ENCODE results near the gene RXFP4. TPM values are rescaled to one million over a fixed set of nuclear protein-coding genes. Genes with fewer than 3 reads are reported as not detected.
"Not testable (repeated sequence)": the region's sequence is repeated elsewhere in the genome, so short reads cannot be mapped to it uniquely, and the experiment has no call there.

Gene RXFP4, protein sequence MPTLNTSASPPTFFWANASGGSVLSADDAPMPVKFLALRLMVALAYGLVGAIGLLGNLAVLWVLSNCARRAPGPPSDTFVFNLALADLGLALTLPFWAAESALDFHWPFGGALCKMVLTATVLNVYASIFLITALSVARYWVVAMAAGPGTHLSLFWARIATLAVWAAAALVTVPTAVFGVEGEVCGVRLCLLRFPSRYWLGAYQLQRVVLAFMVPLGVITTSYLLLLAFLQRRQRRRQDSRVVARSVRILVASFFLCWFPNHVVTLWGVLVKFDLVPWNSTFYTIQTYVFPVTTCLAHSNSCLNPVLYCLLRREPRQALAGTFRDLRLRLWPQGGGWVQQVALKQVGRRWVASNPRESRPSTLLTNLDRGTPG
- not detected for total RNA-seq

DNA sequence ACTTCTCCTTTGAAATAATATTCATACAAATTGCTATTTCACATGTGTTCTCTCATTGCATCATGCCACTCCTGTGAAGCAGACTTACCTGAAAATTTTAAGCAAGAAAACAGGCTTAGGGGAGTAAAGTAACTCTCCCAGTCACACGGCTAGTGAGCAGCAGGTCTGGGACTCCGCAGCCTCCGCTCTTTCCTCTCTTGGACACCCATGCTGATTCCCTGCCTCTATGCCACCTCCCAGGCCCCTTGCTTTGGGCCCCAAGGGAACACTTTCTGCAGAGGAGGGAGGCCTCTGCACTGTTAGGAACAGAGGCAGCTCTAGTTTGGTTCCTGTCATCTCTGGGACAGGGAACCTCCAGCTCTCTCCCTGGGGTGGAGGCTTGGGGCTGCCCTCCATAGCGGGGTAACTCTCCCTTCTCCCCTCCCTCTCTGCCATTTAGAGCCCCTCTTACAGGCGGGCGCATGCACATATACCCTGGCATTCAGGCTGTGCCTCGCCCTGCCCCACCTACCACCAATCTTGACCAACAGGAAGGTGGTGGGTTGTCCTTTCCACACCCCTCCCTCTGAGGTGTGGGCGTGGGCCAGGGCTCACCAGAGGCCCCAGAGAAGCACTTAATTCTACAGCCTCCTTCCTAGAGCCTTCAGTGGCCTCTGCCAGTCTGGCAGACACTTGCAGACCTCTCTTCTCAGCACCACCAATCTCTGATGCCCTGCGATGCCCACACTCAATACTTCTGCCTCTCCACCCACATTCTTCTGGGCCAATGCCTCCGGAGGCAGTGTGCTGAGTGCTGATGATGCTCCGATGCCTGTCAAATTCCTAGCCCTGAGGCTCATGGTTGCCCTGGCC, at the start of gene RXFP4:
Gene RXFP4 (plus strand): TSS at position 646 of the 852 bp plus-strand sequence. CDS start 72 bp downstream, at position 718.
- H3K4me3 Mint-ChIP-seq, result peak within 1 kb of the TSS; percentile 22 to 48
- DNase-seq (peak in 1 of 2 donors; percentile 33), ATAC-seq (replicated peaks in 1 of 2) (peak; percentile 2 to 8)
- H3K27me3 Mint-ChIP-seq (ENCODE audit: low read depth), result no peaks in the 10 kb centered on the region
- peaks cover 73% of the 10 kb centered on the region for H3K4me1 Mint-ChIP-seq (ENCODE audit: low read depth)
- peaks cover under 1 to 1% of the 10 kb centered on the region in 2 donors for H3K36me3 Mint-ChIP-seq (ENCODE audit: insufficient read depth in 2 of 2)
- peak within 1 kb of the TSS; percentile 64 for H3K27ac Mint-ChIP-seq
- H3K9me3 Mint-ChIP-seq, result no peaks in the 10 kb centered on the region

DNA sequence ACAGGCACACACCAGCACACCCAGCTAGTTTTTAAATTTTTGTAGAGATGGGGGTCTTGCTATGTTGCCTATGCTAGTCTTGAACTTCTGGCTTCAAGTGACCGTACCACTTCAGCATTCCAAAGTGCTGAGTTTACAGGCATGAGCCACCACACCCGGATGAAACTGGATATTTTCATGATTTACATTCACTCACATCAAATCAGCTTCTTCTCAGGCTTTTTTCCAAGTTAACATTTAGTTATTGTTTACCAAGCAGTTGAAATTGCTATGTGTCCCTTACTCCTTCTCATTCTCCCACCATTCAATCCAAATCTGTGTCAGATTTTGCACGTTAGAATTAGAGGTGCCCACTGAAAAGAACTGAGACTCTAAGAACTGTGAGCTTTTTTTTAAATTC, 48.6 kb upstream of the RXFP4 start:
- Mint-ChIP-seq H3K36me3 (ENCODE audit: insufficient read depth in 2 of 2) (peaks cover under 1 to 3% of the 10 kb centered on the region in 2 donors), H3K9me3 (no peaks in the 10 kb centered on the region), H3K4me3 (peak overlapping the region in 1 of 2 donors; percentile 15)

DNA sequence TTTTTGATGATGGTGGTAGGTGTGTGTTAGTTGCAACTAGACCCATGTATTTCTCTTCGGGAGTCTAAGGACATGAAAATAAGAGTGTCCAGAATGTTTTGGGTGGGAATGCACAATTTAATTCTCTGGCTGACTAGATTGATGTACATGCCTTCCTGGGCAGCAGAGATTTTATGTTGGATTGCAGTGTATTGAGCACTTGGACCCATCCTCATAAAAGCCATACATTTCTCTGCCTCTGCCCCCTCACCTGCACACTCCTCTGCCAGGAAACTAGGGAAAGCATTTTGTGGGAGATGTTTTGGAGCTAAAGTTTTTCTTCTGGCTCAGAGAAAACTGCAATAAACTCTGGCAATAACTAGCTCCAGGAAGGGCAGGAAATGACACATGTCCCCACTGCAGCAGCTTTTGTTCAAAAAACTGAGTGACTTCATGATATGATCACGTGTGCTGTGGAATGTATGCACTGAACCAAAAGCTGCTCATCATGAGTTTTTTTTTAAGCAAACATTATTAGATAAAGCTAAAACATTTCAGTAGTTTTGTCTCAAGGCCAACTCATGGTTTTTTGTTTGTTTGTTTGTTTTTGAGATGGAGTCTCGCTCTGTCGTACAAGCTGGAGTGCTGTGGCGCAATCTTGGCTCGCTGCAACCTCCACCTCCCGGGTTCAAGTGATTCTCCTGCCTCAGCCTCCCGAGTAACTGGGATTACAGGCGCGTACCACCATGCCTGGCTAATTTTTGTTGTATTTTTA, 47.9 kb upstream of the RXFP4 start:
- Mint-ChIP-seq H3K27me3 (ENCODE audit: low read depth) (no peaks in the 10 kb centered on the region), H3K4me3 (peak overlapping the region; percentile 4 to 15), H3K36me3 (ENCODE audit: insufficient read depth in 2 of 2) (peaks cover 2 to 4% of the 10 kb centered on the region in 2 donors), H3K27ac (peak overlapping the region; percentile 62), H3K4me1 (ENCODE audit: low read depth) (peaks cover 20% of the 10 kb centered on the region), H3K9me3 (no peaks in the 10 kb centered on the region)
- DNase-seq (peak in 1 of 2 donors; percentile 12), ATAC-seq (replicated peaks in 1 of 2) (peak; percentile 80 to 90)

More for the DNA sequence above, 48.6 kb upstream of the RXFP4 start:
- Mint-ChIP-seq H3K27ac (peak overlapping the region; percentile 62), H3K4me1 (ENCODE audit: low read depth) (peaks cover 16% of the 10 kb centered on the region), H3K27me3 (ENCODE audit: low read depth) (no peaks in the 10 kb centered on the region)
- no peak for ATAC-seq (replicated peaks in 1 of 2)
- DNase-seq, result no peak

DNA sequence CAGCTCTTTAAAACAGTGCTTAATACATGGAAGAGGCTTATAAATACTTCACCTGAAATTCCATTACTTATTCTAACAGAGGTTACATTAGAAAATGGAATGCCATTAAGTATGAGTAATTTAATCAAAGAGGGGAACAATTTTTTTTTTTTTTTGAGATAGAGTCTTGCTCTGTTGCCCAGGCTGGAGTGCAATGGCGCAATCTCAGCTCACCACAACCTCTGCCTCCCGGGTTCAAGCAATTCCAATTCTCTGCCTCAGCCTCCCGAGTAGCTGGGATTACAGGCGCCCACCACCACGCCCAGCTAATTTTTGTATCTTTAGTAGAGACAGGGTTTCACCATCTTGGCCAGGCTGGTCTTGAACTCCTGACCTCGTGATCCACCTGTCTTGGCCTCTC, 45.8 kb upstream of the RXFP4 start:
- Mint-ChIP-seq H3K36me3 (ENCODE audit: insufficient read depth in 2 of 2) (peaks cover 4 to 15% of the 10 kb centered on the region in 2 donors), H3K4me1 (ENCODE audit: low read depth) (peaks cover 20% of the 10 kb centered on the region)
- DNase-seq; H3K27ac Mint-ChIP-seq; H3K27me3 Mint-ChIP-seq (ENCODE audit: low read depth); H3K4me3 Mint-ChIP-seq; ATAC-seq (replicated peaks in 1 of 2); H3K9me3 Mint-ChIP-seq: not testable (repeated sequence)

DNA sequence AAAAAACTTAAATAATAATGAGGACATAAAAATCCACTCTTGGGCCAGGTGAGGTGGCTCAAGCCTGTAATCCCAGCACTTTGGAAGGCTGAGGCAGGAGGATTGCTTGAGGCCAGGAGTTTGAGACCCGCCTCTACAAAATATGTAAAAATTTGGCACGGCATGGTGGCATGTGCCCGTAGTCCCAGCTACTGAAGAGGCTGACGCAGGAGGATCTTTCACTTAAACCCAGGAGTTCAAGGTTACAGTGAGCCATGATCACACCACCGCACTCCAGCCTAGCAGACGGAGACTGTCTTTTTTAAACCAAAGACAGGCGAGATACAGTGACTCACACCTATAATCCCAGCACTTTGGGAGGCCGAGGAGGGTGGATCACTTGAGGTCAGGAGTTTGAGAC, 45.0 kb upstream of the RXFP4 start:
- not testable (repeated sequence) for ATAC-seq (replicated peaks in 1 of 2); H3K9me3 Mint-ChIP-seq; H3K27ac Mint-ChIP-seq; H3K27me3 Mint-ChIP-seq (ENCODE audit: low read depth); DNase-seq; H3K4me3 Mint-ChIP-seq
- H3K4me1 Mint-ChIP-seq (ENCODE audit: low read depth), result peaks cover 20% of the 10 kb centered on the region
- peaks cover 4 to 17% of the 10 kb centered on the region in 2 donors for H3K36me3 Mint-ChIP-seq (ENCODE audit: insufficient read depth in 2 of 2)

DNA sequence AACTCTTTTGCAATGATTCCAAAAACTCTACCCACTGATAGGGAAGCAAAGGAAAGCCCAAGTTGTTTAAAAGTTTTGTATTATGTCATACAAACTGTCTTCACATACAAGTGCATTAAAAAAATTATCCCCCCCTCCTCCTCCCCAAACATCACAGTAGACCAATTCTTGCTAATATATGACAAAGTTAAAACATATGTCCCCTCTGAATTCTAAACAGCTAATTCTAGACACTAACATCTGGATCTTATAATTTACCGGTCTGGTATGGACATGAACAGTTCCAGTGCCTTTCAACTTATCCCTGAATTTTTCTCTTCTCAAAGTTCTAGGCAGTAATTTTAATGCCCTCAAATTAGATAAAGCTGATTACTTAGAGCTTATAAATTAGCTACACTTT, 43.7 kb upstream of the RXFP4 start:
- Mint-ChIP-seq H3K4me1 (ENCODE audit: low read depth) (peaks cover 20% of the 10 kb centered on the region), H3K36me3 (ENCODE audit: insufficient read depth in 2 of 2) (peaks cover 4 to 19% of the 10 kb centered on the region in 2 donors), H3K9me3 (no peaks in the 10 kb centered on the region), H3K27me3 (ENCODE audit: low read depth) (no peaks in the 10 kb centered on the region), H3K4me3 (no peak overlapping the region), H3K27ac (no peak overlapping the region)
- DNase-seq, result no peak
- ATAC-seq (replicated peaks in 1 of 2), result no peak

DNA sequence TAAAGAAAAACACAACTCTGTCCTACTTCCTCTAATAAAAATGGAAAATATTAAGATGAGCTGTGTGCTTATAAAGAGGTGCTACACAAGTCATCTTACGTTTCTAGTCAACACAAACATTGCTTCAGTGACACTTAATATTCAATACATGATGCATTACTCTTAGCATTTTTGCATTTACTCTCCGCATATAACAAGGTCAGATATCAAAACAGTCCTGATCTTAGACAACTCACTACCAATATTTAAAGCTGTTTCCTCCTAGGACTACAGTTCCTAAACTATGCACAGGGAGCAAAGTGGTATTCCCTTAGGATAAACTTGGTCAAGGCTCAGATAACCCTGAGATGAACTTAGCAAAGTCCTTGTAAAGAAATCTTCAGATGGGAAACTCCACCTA, 42.5 kb upstream of the RXFP4 start:
- no peak for ATAC-seq (replicated peaks in 1 of 2)
- no peak for DNase-seq
- Mint-ChIP-seq H3K4me1 (ENCODE audit: low read depth) (peaks cover 10% of the 10 kb centered on the region), H3K27me3 (ENCODE audit: low read depth) (no peaks in the 10 kb centered on the region), H3K36me3 (ENCODE audit: insufficient read depth in 2 of 2) (peaks cover 4 to 19% of the 10 kb centered on the region in 2 donors), H3K9me3 (no peaks in the 10 kb centered on the region), H3K27ac (peak overlapping the region; percentile 55), H3K4me3 (no peak overlapping the region)

DNA sequence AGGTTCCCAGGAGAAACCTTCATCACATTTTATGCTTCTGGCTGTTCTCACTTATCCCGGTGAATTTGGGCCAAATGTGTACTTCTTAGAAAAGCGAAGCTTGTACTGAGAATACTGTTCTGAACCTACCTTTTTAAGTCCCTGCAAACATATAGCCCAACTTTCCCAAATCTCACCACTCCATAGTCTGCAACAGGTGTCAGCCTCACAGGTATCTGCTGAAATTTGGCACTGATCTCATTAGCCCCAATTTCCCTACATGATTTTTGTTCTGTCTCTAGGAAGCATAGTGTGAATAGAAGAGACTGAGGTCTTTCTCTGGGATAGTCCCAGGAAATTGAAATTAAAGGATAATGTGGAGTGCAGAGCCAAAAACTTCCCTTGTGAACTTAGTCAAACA, 41.8 kb upstream of the RXFP4 start:
- Mint-ChIP-seq H3K27me3 (ENCODE audit: low read depth) (no peaks in the 10 kb centered on the region), H3K36me3 (ENCODE audit: insufficient read depth in 2 of 2) (peaks cover 6 to 25% of the 10 kb centered on the region in 2 donors), H3K27ac (peak overlapping the region; percentile 5), H3K4me1 (ENCODE audit: low read depth) (peaks cover 7% of the 10 kb centered on the region), H3K4me3 (no peak overlapping the region), H3K9me3 (no peaks in the 10 kb centered on the region)
- ATAC-seq (replicated peaks in 1 of 2), result no peak
- DNase-seq, result no peak

DNA sequence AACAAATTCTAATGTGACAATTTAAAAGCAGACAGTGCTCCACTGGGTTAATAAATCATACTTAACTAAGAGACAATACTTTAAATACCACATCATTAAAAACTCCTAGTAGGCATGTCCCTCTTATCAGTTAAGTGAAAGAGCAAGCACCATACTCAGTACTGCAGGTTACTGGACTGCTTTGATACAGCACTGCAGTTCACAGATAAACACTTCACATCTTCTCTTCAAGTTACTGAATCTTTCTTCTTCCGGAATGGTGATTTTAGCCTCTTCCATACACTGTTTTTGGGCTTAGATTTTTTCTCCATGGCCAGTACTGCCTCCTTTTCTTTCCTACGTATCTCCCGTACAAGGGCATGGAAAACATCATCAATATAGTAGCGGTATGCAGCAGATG, 41.3 kb upstream of the RXFP4 start:
- H3K27me3 Mint-ChIP-seq (ENCODE audit: low read depth), result no peaks in the 10 kb centered on the region
- H3K4me1 Mint-ChIP-seq (ENCODE audit: low read depth), result peaks cover 7% of the 10 kb centered on the region
- no peak overlapping the region for H3K27ac Mint-ChIP-seq
- DNase-seq (no peak), ATAC-seq (replicated peaks in 1 of 2) (no peak)
- H3K4me3 Mint-ChIP-seq, result no peak overlapping the region
- no peaks in the 10 kb centered on the region for H3K9me3 Mint-ChIP-seq
- H3K36me3 Mint-ChIP-seq (ENCODE audit: insufficient read depth in 2 of 2), result peaks cover 6 to 26% of the 10 kb centered on the region in 2 donors

DNA sequence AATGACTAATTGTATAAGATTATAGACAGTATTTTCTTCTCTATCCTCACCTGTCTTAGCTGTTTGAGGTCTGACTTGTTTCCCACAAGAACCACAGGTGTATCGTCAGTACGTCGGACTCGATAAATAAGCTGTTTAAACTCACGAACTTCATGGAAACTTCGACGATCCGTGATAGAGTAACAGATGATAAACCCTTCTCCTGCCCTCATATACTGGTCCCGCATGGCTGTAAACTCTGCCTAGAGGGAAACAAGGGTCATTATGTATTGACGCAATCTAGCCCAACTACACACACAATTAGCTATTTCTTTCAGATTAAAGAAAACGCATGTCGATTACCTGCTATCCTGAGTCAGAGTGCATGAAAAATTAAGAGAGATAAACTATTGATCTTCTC, 37.2 kb upstream of the RXFP4 start:
- DNase-seq (no peak), ATAC-seq (replicated peaks in 1 of 2) (no peak)
- H3K4me1 Mint-ChIP-seq (ENCODE audit: low read depth), result no peaks in the 10 kb centered on the region
- no peaks in the 10 kb centered on the region for H3K27me3 Mint-ChIP-seq (ENCODE audit: low read depth)
- no peaks in the 10 kb centered on the region for H3K9me3 Mint-ChIP-seq
- peaks cover 6 to 28% of the 10 kb centered on the region in 2 donors for H3K36me3 Mint-ChIP-seq (ENCODE audit: insufficient read depth in 2 of 2)
- no peak overlapping the region for H3K4me3 Mint-ChIP-seq
- no peak overlapping the region for H3K27ac Mint-ChIP-seq

DNA sequence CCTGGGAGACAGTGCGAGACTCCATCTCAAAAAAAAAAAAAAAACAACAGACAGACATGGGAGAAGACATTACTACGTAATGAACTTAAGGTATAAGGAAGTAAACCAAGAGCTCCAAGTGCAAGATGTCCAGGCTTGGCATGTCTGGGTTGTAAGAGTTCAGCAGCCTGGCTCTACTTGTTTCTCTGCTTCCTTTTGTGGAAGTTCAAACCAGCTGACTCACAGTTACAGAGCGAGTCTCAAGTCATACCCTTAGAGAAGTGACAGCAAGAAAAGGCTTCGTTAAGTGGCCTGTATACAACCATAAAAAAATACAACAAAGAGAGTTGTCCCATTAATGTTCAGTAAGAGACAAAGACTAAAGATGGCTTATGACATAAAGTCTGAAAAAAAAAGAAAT, 31.5 kb upstream of the RXFP4 start:
- no peak for ATAC-seq (replicated peaks in 1 of 2)
- no peaks in the 10 kb centered on the region for H3K27me3 Mint-ChIP-seq (ENCODE audit: low read depth)
- H3K27ac Mint-ChIP-seq, result peak overlapping the region; percentile 93
- H3K9me3 Mint-ChIP-seq, result no peaks in the 10 kb centered on the region
- H3K4me3 Mint-ChIP-seq, result peak overlapping the region; percentile 94
- DNase-seq, result no peak
- H3K36me3 Mint-ChIP-seq (ENCODE audit: insufficient read depth in 2 of 2), result peaks cover 7 to 24% of the 10 kb centered on the region in 2 donors
- peaks cover 27% of the 10 kb centered on the region for H3K4me1 Mint-ChIP-seq (ENCODE audit: low read depth)

DNA sequence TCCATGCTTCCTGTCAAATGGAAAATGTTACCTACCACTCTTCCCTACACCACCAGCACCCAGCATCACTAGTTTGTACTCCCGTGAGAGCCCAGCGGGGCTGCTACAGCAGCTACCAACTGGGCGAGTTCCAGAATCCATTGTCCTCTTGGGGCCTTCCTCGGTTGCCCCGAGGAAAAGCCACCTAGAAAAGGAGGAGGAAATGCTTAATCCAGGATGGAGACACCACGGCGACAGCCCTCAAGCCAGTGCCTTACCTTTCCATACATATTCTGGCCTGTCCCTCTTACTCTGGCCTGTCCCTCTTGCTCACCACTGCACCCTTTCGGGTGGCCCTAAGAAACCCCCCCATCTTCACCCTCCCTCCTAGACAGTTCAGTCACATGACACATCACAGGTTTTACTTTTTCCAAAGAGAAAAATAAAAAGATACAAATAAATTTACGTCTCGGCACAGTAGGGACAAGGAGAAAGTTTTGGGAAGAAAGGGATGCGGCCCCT, 30.8 kb upstream of the RXFP4 start:
- Mint-ChIP-seq H3K4me1 (ENCODE audit: low read depth) (peaks cover 27% of the 10 kb centered on the region), H3K9me3 (no peaks in the 10 kb centered on the region), H3K27ac (peak overlapping the region; percentile 93), H3K4me3 (peak overlapping the region; percentile 94), H3K36me3 (ENCODE audit: insufficient read depth in 2 of 2) (peaks cover 7 to 28% of the 10 kb centered on the region in 2 donors), H3K27me3 (ENCODE audit: low read depth) (no peaks in the 10 kb centered on the region)
- ATAC-seq (replicated peaks in 1 of 2) (peak; percentile 24 to 33), DNase-seq (peak in 1 of 2 donors; percentile 17)
